GM10248 (cell line): ENCODE data around the gene SACS.

ENCODE experiments used
- CTCF ChIA-PET: fragments of 300-600 bp; sonication (Branson Sonifier 250); formaldehyde crosslinking; extraction: SDS; loops from one replicate; lab custom pipeline; 2021; ENCODE audit warnings: antibody characterized with exemption; lab: Yijun Ruan, JAX
- POLR2A ChIA-PET: fragments of 350-650 bp; sonication (Branson Sonifier 250); formaldehyde crosslinking; extraction: SDS; loops from one replicate; lab custom pipeline; 2020; ENCODE audit warnings: antibody characterized with exemption; lab: Yijun Ruan, JAX
- DNase-seq: peaks from one replicate; pipeline ENCODE4 v3.0.0; 2012; ENCODE audit errors: extremely low spot score
- TF ChIP-seq, protein P1 (sequence below): IDR thresholded peaks from 2 replicates; pipeline ENCODE4 v1.5.1; 2012; ENCODE audit warnings: mild to moderate bottlenecking, low read depth; ENCODE audit errors: extremely low read depth, missing control alignments, control extremely low read depth

Gene SACS

DNA sequence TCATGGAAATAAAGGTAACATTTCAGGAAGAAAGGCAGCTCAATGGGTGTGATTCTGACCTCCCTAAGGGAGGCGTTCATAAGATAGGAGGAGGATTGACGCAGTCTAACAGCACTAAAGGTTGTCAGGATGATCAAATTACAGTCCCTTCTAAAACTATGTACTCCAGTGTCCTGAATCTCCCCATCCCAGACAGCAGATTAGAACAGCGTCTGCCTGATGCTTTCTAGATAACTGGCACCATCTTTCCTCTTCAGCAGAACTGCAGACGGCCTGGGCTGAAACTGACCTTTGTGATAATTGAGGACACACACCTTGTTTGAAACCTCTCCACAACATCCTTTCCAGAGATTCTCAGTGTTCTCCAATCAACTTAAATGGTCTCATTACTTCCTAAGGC lies 25.5 kb upstream of the SACS start:
- DNase-seq: no peak
- POLR2A ChIA-PET: no interaction called here
- CTCF ChIA-PET: interaction anchor here (1.1 to 2.6 kb wide), 4 partner anchors 8 to 108 kb away, joined by 3 to 16 read pairs (median 5); no protein-coding TSS in a partner anchor
- TF ChIP-seq, protein P1, sequence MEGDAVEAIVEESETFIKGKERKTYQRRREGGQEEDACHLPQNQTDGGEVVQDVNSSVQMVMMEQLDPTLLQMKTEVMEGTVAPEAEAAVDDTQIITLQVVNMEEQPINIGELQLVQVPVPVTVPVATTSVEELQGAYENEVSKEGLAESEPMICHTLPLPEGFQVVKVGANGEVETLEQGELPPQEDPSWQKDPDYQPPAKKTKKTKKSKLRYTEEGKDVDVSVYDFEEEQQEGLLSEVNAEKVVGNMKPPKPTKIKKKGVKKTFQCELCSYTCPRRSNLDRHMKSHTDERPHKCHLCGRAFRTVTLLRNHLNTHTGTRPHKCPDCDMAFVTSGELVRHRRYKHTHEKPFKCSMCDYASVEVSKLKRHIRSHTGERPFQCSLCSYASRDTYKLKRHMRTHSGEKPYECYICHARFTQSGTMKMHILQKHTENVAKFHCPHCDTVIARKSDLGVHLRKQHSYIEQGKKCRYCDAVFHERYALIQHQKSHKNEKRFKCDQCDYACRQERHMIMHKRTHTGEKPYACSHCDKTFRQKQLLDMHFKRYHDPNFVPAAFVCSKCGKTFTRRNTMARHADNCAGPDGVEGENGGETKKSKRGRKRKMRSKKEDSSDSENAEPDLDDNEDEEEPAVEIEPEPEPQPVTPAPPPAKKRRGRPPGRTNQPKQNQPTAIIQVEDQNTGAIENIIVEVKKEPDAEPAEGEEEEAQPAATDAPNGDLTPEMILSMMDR: no peak

DNA sequence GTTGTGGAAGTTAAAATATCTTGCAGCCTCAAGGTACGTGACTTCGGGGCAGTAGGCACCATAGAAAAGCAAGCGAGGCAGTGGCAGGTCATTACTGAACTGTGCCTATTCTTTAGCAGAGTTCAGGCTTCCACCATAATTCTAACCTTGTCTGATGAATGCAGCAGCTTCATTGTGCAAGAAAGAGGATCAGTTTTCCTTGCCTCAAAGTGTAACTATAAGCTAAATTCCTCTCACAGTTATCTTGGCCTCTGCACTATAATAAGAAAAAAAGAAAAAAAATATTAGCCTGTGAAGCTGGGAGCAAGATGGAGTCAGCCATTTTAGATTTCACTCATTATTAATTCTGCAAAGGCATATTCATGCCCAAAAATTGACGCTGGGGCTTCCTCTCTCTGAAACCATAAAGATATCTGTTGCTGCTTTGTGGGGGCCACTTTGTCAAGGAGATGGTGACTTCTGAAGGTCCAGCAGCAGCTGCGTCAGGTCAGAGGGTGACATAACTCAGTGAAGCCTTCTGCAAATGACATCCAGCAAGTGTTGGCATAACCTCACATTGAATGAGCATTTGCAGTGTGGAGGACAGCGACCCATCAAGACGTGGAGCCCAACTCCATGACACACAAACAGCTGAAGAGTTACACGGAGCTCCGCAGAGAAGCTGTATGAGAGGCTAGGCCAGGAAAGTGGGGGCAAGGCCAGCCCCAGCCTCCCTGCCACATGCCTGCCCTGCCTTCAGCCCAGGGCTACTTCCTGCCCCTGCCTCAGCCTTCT lies 23.1 kb upstream of the SACS start:
- no peak for DNase-seq
- TF ChIP-seq, protein P1: no peak
- CTCF ChIA-PET: interaction anchor here (1.0 to 2.6 kb wide), 5 partner anchors 11 to 111 kb away, joined by 5 to 16 read pairs (median 7); no protein-coding TSS in a partner anchor
- POLR2A ChIA-PET: no interaction called here

DNA sequence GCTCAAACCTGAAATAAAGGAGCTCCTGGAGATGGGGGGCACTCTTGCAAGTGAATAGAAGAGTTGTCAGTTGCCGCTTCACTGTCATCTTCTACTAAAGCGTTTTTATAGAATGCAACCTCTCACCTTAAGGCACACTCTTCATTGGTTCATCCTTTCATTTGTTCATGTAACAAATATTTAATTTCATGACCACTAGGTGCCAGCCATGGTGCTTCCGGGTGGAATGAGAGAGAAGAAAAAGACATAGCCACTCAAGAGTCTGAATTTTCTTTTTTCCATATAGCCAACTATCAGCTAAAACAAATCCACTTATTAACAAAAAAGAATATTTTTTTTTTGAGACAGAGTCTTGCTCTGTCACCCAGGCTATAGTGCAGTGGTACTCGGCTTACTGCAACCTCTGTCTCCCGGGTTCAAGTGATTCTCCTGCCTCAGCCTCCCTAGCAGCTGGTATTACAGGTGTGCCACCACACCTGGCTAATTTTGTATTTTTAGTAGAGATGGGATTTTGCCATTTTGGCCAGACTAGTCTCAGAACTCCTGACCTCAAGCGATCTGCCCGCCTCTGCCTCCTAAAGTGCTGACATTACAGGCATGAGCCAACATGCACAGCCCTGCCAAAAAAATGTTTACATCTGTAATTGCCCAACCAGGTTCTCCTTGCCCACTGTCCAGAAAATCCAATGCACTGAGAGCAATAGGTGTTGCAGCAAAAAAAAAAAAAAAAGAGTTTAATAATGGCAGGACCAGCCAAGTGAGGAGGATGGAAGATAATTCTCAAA lies 22.1 kb upstream of the SACS start:
- CTCF ChIA-PET: interaction anchor here (0.7 to 2.8 kb wide), 5 partner anchors 10 to 56 kb away, joined by 3 to 14 read pairs (median 7); no protein-coding TSS in a partner anchor
- DNase-seq: no peak
- TF ChIP-seq, protein P1: no peak
- POLR2A ChIA-PET: no interaction called here

DNA sequence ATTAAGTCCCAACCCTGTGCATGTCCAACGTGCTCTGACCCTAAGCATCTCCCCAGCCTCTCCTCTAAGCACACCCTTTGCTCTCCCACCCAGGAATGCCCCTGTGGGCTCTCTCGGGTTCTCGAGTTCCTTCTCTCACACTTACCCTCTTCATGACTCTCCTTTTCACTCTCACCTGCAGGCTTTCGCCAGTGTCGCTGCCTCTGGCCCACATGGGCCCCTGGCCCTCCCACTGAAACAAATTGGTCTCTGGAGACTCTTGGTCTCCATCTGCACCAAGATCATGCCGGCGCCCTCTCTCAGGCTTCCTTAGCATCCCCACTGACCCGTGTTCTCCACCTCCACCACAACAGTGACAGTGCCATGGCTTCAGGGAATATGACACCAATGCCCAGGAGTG lies 19.6 kb upstream of the SACS start:
- DNase-seq: no peak
- POLR2A ChIA-PET: no interaction called here
- CTCF ChIA-PET: interaction anchor here (1.4 to 2.8 kb wide), 3 partner anchors 8 to 14 kb away, joined by 3 to 14 read pairs (median 7); no protein-coding TSS in a partner anchor
- TF ChIP-seq, protein P1: no peak

DNA sequence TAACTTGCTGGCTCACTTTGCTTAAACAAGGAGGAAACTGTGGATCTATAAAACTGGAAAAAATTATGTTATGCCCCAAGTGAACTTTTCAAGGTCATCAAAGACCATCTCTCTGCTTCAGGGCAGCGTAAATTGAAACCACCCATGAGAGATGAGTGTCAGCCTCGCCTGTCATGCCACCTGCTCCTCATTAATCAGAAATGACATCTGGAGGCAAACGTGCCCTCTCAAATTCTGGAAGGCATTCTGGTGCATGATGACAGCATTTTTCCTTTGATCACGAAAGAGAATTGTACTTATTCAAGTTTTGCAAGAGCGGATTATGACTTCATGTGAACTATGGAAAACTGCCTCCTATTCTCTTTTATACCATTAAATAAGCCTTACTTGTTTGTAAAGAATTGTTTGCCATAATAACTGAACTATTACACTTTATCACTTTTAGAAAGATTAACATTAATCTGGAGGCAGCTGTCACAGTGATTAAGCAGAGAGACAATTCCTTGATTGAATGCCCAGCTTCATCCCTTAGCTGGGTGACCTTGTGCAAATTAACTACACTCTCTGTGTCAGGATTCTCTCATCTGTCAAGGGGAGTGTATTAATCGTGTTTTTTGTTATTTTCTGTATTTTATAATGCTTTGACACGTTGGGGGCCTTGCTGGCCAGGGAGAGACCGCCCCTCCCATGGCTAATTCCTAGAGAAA lies 17.0 kb upstream of the SACS start:
- ChIA-PET POLR2A (no interaction called here), CTCF (interaction anchor here (1.2 kb wide), 1 partner anchor 10 kb away, joined by 3 read pairs; no protein-coding TSS in a partner anchor)
- DNase-seq: no peak
- TF ChIP-seq, protein P1: no peak
